Jurkat, Clone E6-1 (cell line): ENCODE measurements around the gene TMEM63A.
"Not testable (repeated sequence)": the region's sequence is repeated elsewhere in the genome, so short reads cannot be mapped to it uniquely, and the experiment has no call there.

Source experiments
- DNase-seq: peaks from one replicate; pipeline ENCODE4 v3.0.0-alpha.2; 2011; ENCODE audit warnings: low read depth, low spot score
- H3K4me3 ChIP-seq: 2 replicates; pipeline ENCODE4 v1.5.1; 2011; ENCODE audit warnings: mild to moderate bottlenecking, low read length, control low read depth, moderate library complexity

The TMEM63A gene

DNA sequence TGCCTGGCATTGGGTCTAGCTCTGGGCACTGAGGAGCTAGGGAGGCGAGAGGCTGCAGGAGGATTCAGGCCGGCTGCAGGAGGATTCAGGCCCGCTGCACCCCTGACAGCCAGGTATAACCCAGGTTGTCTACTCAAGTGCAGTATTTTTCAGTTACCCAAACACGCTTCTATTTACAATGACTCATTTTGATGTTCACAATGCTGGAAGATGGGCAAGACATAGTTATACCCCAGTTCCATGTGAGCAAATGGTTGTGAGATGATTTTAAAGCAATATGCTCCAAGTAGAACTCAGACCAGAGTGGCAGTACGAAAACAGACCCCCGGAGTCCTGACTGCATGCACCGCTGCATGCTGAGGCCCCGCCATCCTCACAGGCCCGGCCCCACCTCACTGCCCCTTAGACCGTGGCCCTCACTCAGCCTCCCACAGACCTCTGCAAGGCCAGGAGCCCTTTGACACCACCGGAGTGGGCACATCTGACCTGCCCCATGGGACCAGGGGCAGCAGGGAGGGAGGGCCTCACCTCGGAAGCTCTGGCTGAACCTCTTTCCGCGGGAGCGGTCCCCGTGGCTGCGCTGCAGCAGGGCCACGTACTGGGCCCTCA lies 6.2 kb upstream of the TMEM63A start:
- DNase-seq: no peak
- no peak overlapping the region for H3K4me3 ChIP-seq

- not testable (repeated sequence) for H3K4me3 ChIP-seq, DNase-seq
Observed at GRCh38 chr1:225887554-225888288, 5.5 kb upstream of the TMEM63A start.

GRCh38 chr1:225887030-225887314 lies 4.8 kb upstream of the TMEM63A start:
- H3K4me3 ChIP-seq: no peak overlapping the region
- no peak for DNase-seq

GRCh38 chr1:225886159-225887029 lies 4.2 kb upstream of the TMEM63A start:
- no peak overlapping the region for H3K4me3 ChIP-seq
- DNase-seq: no peak

- no peak overlapping the region for H3K4me3 ChIP-seq
- no peak for DNase-seq
Observed at GRCh38 chr1:225885336-225885735, 3.2 kb upstream of the TMEM63A start.

DNA sequence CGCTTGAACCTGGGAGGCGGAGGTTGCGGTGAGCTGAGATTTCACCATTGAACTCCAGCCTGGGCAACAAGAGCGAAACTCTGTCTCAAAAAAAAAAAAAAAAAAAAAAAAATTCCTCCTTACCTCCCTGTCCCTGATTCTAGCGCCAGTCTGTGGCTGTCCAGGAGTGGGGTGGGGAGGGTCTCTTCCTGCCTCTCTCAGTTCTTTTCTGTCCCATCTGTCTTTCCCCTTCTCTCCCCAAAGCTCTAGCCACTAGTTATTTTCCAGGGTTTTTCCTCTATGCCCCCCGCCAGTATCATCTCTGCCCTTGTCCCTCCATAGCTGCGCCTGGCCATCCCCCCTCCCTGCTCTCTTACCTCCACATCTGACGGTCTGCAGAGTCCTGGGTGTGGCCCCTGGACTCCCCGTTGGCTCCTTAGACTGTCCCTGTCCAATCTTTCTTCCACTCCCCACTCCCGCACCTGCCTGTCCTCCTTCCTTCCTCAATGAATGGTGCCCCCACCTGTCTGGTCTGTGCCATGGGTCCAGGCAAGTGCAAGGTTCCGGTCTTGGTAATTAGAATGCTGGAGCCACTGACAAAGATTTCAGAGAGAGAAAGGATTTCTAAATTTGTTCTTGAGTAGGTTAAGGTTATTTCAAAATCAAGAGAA lies 1.6 kb upstream of the TMEM63A start:
- H3K4me3 ChIP-seq: no peak overlapping the region

DNA sequence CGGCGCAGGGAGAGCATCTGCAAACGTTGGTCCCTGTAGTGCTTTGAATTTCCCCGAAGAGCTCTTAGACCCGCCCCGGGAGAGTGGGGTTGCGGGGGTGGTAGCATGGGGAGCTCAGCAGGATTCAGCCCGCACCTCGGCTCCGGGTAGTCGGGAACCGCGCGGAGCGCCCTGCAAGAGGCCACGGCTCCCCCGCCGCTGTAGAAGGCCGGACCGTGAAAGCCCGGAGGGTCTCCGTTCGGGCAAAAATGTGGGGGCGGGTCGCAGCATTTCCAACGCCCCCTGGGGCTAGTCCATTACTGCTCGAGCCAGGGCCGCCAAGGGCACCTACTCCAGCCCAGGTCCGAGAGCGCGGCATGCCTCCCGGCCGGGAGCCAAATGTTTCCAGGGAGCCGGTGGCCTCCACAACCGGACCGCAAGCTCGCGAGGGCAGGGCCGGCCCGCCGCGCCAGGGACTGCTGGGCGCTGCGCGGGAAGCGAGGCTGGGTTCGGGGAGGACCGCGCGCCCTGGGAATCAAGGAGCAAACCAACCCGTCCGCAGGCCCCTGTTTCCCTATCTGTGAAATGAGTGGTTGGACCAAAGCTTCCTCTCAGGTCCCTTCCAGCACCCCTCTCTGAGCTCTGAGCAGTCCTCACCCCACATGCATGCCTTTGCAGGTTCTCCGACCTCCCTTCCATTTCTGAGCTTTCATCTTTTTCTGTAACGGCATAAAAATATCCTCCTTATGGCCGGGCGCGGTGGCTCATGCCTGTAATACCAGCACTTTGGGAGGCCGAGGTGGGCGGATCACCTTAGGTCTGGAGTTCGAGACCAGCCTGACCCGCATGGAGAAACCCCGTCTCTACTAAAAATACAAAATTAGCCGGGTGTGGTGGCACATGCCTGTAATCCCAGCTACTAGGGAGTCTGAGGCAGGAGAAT lies 775 bp upstream of the TMEM63A start:
- H3K4me3 ChIP-seq: peak overlapping the region; percentile 88
- no peak for DNase-seq

More for the DNA sequence above, 1.6 kb upstream of the TMEM63A start:
- no peak for DNase-seq

GRCh38 chr1:225881081-225881958 lies 860 bp downstream of the TMEM63A start:
- no peak for DNase-seq
- H3K4me3 ChIP-seq: peak overlapping the region; percentile 88

DNA sequence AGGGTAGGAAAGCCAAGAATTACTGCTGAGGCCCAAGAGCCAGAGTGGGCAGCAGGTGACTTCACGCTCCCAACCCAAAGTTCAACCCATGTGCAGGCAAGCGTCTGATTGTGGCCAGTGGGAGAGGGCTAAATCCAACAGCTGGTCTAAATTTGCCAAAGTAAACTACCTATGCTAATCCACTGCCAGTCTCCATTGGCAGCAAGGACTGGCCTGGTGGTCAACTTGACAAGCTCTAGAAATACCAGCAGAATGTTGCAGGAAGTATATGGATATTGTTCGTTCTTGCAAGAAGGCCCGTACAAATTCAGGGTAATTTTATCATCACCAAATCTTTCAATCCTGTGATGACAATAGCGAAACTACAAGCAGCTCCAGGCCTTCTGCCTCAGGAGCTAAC lies 1.5 kb downstream of the TMEM63A start:
- H3K4me3 ChIP-seq: peak overlapping the region; percentile 88
- DNase-seq: no peak

GRCh38 chr1:225880222-225880588 lies 2.0 kb downstream of the TMEM63A start:
- DNase-seq: no peak
- H3K4me3 ChIP-seq: peak overlapping the region; percentile 88

DNA sequence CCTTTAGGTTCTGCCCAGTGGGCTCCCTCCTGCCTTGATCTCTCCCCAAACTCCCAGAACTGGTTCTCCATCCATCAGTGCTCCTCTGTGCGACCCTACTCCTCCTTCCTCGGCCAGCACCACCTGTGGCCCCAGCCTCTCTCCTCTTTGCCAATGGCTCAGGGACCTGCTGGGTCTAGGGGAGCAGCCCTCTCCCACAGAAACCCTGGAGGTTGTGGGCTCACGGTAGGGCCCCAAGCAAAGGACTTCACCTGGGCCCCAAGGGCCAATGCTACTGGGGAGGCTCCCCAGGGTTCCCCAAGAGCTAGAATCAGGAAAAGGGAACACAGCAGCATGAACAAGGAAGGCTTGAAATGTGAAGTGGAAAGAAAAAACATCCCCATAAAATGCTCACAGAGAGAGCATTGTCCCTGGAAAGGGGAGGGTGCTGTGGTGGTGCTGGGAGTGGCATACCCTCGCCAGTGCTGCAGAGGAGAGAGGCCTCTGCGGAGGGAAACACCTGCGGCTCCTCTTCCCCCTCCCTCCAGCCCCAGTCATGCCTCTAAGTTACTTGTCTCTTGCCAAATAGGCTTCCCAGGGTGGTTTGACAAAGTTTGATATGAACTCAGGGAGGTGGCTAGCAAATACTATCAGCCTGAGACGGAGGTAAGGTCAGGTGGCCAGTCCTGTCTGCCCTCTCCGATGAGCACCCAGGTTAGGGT lies 2.5 kb downstream of the TMEM63A start:
- peak; percentile 84 for DNase-seq
- H3K4me3 ChIP-seq: peak overlapping the region; percentile 88

DNA sequence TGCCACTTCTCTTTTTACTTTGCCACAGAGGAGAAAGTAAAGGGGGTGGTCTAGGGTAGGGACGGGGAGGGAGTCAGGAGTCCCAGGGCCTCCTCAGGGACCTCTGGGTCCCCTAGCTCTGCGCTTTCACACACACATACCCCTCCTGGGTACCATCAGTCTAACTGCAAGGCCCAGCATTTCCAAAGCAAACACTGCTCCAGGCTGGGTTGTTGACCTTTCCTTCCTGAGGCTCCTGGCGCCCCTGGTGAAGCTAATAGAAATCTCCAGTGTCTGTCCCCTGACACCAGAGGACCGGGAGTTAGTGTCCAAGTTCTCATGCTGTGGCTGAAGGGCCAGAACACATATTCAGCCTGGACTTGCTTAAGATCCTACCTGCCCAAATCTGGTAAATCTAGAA lies 3.9 kb downstream of the TMEM63A start:
- H3K4me3 ChIP-seq: no peak overlapping the region
- DNase-seq: no peak

DNA sequence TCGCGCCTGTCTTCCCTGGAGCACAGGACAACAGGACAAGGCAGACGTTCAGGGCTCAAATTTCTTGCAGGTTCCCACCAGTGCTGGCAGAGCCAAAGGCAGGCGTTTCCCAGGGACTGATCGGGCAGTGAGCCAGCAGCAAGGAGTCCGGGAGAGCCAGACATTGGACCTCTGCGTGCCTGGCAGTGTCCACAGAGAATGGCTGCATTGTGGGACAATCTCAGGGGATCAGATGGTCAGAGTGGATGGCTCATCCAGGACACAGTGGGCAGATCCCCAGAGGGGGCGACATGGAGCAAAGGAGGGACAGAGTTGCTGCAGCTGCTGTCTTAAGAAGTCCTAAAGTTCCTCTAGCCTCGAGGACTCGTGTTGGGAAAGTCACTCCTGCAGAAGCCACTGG lies 4.6 kb downstream of the TMEM63A start:
- DNase-seq: no peak
- H3K4me3 ChIP-seq: no peak overlapping the region

DNA sequence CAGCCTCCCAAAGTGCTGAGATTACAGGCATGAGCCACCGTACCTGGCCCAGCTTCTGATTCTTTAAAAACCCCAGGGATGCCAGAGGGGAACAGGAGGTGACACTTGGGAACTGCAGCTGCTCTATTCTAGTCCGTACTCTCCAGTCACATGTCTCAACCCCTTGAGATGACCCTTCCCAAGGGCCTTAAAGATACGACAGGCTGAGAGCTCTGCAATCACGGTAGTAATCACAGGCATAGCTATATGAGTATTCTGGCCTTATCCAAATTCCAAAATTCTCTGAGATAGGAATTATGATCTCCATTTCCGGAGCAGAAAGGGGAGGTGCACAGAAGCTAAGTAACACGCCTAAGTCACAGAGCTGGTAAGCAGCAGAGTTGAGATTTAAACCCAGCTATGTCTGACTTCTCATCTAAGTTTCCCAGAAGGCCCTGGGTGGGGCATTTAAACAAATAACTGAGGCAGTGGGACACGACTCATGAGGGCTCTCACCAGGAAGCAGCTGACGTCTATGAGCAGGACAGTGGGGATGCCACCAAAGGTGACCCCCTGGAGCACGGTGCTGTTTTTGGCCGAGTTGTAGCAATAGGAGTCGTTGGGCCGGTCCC lies 5.2 kb downstream of the TMEM63A start:
- H3K4me3 ChIP-seq: no peak overlapping the region
- no peak for DNase-seq

- no peak for DNase-seq
Observed at GRCh38 chr1:225875044-225875815, 7.0 kb downstream of the TMEM63A start.

GRCh38 chr1:225874431-225874830 lies 7.7 kb downstream of the TMEM63A start:
- no peak overlapping the region for H3K4me3 ChIP-seq
- no peak for DNase-seq

More at GRCh38 chr1:225875044-225875815, 7.0 kb downstream of the TMEM63A start:
- no peak overlapping the region for H3K4me3 ChIP-seq
